Fibroblast of villous mesenchyme (primary cell): ENCODE measurements around the gene TWIST2. TPM values are rescaled to one million over a fixed set of nuclear protein-coding genes. Genes with fewer than 3 reads are reported as not detected.

Source experiments
- DNase-seq: peaks from one replicate; pipeline ENCODE4 v3.0.0-alpha.2; 2010; ENCODE audit warnings: low read depth
- H3K4me3 ChIP-seq: 2 replicates; pipeline ENCODE4 v1.5.1; 2011; ENCODE audit warnings: low read depth, mild to moderate bottlenecking, low read length
- total RNA-seq: library from RNA; depleted of rRNA; stranded (reverse); fragments of >200 nt; gene quantifications from 2 replicates; pipeline ENCODE4 v1.2.3, GENCODE V29; 2012
- TF ChIP-seq, protein P1 (sequence below): IDR thresholded peaks from 2 replicates; pipeline ENCODE4 v1.5.1; 2012; ENCODE audit warnings: low read depth, mild to moderate bottlenecking, low read length; ENCODE audit not compliant: insufficient read depth

The TWIST2 gene
- total RNA-seq, 1 donor = 58.7 TPM

DNA sequence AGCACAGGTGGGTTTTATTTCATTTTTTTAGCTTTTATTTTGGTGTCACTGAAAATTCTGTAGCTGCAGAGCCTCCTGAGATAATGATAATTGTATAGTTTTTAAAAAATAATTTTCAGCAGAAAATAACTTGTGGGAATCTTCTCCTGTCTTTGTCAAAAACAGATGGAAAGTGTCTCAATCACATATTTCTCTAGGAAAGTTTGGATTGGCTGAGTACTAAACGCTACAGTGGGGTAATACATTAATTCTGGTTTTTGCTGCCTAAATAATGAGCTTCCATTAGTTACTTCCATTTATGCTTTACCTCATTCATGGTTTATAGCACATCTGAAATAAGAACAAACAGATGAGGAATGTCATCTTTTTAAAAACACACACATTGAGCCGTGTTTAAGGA lies 2.2 kb downstream of the TWIST2 start:
- H3K4me3 ChIP-seq = peak overlapping the region; percentile 83
- TF ChIP-seq, protein P1, sequence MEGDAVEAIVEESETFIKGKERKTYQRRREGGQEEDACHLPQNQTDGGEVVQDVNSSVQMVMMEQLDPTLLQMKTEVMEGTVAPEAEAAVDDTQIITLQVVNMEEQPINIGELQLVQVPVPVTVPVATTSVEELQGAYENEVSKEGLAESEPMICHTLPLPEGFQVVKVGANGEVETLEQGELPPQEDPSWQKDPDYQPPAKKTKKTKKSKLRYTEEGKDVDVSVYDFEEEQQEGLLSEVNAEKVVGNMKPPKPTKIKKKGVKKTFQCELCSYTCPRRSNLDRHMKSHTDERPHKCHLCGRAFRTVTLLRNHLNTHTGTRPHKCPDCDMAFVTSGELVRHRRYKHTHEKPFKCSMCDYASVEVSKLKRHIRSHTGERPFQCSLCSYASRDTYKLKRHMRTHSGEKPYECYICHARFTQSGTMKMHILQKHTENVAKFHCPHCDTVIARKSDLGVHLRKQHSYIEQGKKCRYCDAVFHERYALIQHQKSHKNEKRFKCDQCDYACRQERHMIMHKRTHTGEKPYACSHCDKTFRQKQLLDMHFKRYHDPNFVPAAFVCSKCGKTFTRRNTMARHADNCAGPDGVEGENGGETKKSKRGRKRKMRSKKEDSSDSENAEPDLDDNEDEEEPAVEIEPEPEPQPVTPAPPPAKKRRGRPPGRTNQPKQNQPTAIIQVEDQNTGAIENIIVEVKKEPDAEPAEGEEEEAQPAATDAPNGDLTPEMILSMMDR = no peak
- peak; percentile 55 for DNase-seq

DNA sequence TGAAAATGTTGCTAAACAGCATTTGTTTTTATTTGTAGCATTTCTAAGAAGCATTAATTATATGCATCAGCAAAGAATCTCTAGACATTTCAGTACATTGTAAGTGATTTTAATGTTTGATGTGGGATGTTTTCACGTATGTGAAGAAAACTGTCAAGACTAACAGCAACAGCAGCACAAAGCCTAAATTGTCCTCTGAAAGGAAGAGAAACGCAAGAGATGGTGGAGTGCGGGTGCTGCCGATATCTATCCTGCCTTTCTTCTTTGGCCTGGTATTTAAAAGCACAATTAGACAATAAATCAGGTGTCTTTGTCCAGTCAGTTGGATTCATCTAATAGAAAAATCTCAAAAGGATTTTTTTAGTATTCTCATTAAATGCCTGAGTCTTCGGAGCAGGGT lies 3.1 kb downstream of the TWIST2 start:
- TF ChIP-seq, protein P1 = no peak
- no peak for DNase-seq
- H3K4me3 ChIP-seq = peak overlapping the region; percentile 83

DNA sequence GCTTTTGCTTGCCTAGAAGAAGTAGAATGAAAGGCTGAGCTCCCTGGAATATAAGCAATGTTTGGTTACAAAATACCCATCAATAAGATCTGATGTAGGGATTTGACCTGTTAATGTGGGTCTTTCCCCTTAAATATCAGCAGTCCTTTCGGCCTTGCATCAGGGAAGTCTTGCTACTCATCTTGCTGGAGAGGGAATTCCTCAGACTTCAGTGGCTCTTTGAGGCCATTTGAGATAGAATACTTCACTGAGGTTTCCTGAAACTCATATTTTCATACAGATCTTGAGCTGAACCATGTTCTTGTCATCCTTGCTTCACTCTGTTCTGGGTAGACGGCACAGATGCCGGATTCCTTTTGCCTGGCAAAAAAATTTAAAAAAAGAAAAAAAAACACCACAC lies 3.9 kb downstream of the TWIST2 start:
- peak overlapping the region; percentile 83 for H3K4me3 ChIP-seq
- DNase-seq = no peak

DNA sequence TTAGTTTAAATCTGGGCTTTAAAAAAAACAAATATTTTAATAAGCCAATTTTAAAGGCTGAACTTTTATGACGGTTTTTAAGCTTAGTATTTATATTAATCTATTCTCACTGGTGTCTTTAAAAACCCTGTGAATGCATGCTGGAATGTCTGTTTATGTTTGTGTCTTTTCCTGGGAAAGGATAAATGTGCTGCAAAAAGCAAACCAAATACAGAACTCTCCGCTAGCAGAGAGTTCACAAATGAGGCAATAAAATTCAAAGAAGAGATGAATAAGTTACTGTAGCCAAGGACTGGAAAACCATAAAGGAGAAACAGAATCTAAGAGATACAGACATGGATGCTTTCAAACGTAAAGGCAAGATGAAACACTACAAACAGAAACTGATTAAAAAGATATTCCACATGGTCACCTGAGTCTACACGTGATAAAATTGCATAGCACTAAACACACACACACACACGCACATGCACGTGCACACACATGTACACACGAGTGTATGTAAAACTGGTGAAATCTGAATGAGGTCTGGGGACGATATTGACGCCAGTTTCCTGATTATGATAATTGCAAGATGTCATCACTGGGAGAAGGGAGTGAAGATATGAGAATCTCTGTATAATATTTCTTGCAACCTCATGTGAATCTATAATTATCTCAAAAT lies 4.5 kb downstream of the TWIST2 start:
- TF ChIP-seq, protein P1 = no peak
- peak overlapping the region; percentile 83 for H3K4me3 ChIP-seq
- DNase-seq = peak; percentile 87

More for the DNA sequence above, 3.9 kb downstream of the TWIST2 start:
- TF ChIP-seq, protein P1 = no peak

DNA sequence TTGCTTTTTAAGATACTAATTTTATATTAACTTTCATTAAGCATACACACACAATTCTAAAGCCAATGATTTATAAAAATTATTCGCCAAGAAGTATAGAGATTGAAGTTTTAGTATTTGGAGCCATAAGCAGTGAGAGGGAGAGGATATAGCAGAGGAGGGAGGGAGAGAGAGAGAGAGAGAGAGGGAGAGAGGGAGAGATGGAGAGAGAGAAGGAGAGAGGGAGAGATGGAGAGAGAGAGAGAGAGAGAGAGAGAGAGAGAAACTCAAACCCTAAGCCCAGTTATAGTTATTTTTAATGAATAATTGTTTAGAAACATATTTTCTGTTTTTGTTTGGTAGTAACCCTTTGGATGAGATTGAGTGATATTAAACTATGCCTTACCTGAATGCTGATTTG lies 5.3 kb downstream of the TWIST2 start:
- DNase-seq = no peak
- TF ChIP-seq, protein P1 = no peak
- H3K4me3 ChIP-seq = peak overlapping the region; percentile 29

DNA sequence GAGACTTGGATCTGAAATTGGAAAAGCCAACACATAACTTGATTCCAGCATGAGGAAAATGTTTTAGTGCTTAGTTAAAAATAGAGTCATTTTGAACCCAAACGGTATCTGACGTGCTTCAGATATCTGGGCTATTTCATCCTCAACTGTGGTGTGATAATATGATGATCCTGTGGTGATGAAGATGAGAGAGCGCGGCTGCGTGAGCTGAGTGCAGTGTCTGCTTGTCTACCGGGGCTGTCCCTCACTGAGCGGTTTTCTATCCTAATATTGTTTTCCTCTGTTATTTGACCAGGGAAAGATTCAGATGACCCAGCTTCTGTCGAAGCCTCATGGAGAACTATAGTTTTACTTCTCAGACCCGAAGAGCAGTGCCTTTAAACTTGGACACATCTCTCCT lies 5.8 kb downstream of the TWIST2 start:
- TF ChIP-seq, protein P1 = no peak
- peak; percentile 67 for DNase-seq
- peak overlapping the region; percentile 29 for H3K4me3 ChIP-seq

DNA sequence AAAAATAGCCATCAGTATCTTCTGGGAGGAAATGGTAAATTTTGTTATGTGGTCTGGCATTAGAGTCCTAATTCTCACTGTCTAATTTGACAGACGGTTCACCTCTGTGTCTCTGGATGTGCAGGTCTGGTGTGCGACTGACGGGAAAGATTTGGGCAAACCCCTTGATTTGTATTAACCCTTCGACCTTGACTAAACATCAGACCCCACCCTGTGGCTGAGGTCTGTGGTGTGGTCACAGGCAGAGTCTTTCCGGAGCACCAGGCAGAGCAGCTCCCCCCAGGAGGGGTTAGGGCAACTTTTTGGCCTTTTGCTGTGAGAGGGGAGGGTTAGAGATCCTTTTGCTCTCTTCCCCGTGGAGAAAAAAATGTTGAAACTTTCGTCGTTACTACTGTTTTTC lies 6.4 kb downstream of the TWIST2 start:
- TF ChIP-seq, protein P1 = no peak
- no peak for DNase-seq
- H3K4me3 ChIP-seq = peak overlapping the region; percentile 29
